A549 treated with Hydrocortisone at 1 μM for 4 hours (cell line): ENCODE measurements around the gene KIZ. TPM values are rescaled to one million over a fixed set of nuclear protein-coding genes. Genes with fewer than 3 reads are reported as not detected.

Source experiments
- total RNA-seq: library from RNA; stranded (reverse); fragments of 200-300 nt; extraction: Qiagen RNA extraction; gene quantifications from 5 replicates; pipeline ENCODE4 v1.2.3, GENCODE V29; 2022

Gene KIZ
- total RNA-seq = 3.5 to 5.0 TPM (median 4.1 TPM) in 5 replicates

GRCh38 chr20:21125849-21126580 is at the start of gene KIZ:
KIZ (plus strand) TSS chr20:21126082; CDS start chr20:21126116, 34 bp downstream.

GRCh38 chr20:21106171-21107017 is 19.5 kb upstream of the KIZ start, which contains the start of gene LINC00237:
LINC00237 (minus strand) TSS chr20:21106358.

Other genes with a start within 250 kb of the KIZ start
- gene LINC00237, start 19.7 kb upstream of the KIZ start, total RNA-seq = not detected in 5 replicates
- 88.0 to 126 TPM (median 96.2 TPM) in 5 replicates for gene XRN2, start 177.2 kb downstream of the KIZ start, total RNA-seq